Measurements from ENCODE around the gene SYNPO2L.
"Not testable (repeated sequence)": the region's sequence is repeated elsewhere in the genome, so short reads cannot be mapped to it uniquely, and the experiment has no call there.

SYNPO2L gene

DNA sequence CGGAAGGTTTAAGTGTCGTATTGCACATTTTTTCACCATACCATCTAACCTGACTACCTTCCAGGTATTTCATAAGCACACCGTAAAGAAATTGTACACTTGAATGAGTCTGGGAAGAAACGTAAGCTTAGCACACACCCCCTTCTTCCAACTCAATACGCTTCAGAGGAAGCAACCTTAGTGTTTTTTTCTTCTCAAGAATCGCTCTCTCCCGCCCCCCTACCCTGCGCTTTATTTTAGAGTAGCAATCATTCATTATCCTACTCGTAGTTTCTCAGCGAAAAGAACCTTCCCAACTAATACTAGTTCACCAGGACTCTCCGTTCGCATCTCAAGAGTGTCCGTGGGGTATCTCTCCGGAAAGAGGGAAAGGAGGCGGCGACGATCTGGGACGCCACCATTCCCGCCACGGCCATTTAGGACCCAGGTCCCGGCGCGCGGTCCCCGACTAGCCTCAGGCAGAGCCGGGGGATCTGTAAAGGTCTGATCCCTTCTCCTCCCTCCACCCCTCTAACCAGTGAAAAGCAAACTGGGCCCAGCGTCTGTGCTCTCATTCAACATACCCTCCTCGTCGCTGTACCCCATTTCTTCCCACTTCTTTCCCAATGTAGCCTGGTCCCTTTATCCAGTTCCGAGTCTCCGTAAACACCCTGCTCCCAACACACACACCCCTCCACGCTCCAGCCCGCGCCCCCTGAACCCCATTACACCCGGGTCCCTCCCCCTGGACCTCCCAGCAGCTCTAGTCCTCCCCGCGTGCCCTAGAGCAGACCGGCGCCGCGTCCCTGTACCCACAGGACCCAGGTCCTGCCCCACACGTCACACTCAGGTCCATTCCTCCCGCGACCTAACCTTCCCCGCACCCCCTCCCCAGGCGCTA lies 30.6 kb downstream of the SYNPO2L start:
- DNase-seq (ENCODE audit: insufficient read length, low spot score) (no peak), FAIRE-seq (no peak)

DNA sequence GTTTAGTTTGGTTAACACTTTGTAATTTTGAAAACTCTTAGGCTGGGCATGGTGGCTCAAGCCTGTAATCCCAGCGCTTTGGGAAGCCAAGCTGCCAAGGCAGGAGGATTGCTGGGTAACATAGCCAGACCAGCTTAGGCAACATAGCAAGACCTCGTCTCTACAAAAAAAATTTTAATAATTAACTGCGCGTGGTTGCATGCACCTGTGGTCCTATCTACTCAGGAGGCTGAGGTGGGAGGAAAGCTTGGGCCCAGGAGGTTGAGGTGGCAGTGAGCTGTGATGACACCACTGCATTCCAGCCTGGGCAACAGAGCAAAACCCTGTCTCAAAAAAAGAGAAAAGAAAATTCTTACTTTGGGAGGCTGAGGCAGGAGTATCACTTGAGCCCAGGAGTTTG lies 32.8 kb downstream of the SYNPO2L start:
- FAIRE-seq (no peak), DNase-seq (ENCODE audit: insufficient read length, low spot score) (no peak)

GRCh38 chr10:73620974-73621373 lies 34.9 kb downstream of the SYNPO2L start:
- not testable (repeated sequence) for DNase-seq (ENCODE audit: insufficient read length, low spot score); FAIRE-seq

DNA sequence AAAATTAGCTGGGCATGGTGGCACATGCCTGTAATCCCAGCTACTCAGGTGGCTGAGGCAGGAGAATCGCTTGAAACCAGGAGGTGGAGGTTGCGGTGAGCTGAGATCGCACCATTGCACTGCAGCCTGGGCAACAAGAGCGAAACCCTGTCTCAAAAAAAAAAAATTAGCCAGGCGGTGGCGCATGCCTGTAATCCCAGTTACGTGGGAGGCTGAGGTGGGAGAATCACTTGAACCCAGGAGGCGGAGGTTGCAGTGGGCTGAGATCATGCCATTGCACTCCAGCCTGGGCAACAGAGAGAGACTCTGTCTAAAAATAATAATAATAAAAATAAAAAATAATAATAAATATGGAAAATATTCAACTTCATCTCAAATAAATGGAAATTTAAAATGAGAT lies 38.7 kb downstream of the SYNPO2L start:
- FAIRE-seq; DNase-seq (ENCODE audit: insufficient read length, low spot score): not testable (repeated sequence)

DNA sequence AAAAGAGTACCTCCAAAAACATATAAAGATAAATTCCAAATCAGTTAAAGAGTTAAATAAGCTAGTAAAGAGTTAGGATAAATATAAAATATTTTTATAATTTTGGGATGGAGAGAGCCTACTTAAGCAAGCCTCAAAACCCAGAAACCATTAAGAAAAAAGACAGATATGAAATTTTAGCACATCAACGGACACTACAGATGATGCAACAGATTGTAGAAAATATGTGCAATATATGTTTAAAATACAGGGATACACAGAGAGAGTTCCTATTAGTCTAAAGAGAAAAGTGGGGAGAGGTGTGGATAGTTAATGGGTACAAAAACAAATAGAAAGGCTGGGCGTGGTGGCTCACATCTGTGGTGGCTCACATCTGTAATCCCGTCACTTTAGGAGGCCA lies 41.1 kb downstream of the SYNPO2L start:
- DNase-seq (ENCODE audit: insufficient read length, low spot score) = no peak
- no peak for FAIRE-seq

- no peak for DNase-seq (ENCODE audit: insufficient read length, low spot score)
- no peak for FAIRE-seq
These were observed 46.7 kb downstream of the SYNPO2L start for GRCh38 chr10:73609116-73609515.

DNA sequence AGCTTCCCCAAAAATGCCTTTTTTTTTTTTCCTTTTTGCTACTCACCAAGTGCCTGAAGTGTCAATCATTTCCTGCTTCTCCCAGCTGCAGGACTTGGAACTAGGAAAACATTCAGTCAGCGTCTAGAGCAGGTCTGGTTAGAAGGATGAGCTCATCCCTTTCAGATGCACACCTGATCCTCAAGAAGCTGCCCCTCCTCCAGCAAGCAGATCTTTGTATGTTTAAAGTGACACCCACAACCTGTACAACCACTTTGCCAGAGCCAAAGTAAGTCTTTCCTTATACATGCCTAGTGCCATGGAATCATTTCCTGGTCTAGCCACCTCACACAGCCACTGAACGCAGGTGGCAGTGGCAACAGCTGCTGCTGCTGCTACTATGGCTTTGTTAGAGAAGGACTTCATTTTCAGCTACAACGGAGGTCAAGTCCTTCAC lies 54.3 kb downstream of the SYNPO2L start:
- no peak for DNase-seq (ENCODE audit: insufficient read length, low spot score)
- FAIRE-seq = no peak

DNA sequence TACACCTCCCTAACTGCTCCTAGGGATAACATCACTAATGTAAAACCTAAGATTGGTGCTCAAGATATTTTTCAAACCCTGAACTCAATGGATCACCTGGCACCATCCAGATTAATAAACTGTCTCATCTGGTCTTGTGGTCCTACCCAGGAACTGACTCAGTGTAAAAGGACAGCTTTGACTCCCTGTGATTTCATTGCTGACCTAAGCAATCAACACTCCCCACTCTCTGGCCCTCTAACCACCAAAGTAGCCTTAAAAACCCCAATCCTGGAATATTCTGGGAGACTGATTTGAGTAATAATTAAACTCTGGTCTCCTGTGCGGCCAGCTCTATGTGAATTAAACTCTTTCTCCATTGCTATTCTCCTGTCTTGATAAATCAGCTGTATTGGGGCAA lies 58.5 kb downstream of the SYNPO2L start:
- no peak for FAIRE-seq
- no peak for DNase-seq (ENCODE audit: insufficient read length, low spot score)
